ENCODE results near the gene ZNF784.

Gene ZNF784

GRCh38 chr19:55596304-55596703 lies 28.1 kb downstream of the ZNF784 start:
- Histone ChIP-seq H3K9me3 (ENCODE audit: control insufficient read depth in 1 of 2, low read length in 2 of 2) (no peaks in the 10 kb centered on the region), H3K27me3 (ENCODE audit: control insufficient read depth in 1 of 2, insufficient read depth in 2 of 2, low read length in 2 of 2) (no peaks in the 10 kb centered on the region), H3K27ac (ENCODE audit: low read depth, low read length) (no peak overlapping the region), H3K4me3 (ENCODE audit: low read depth in 1 of 2, low read length in 2 of 2) (no peak overlapping the region), H3K4me1 (ENCODE audit: control insufficient read depth in 1 of 2, insufficient read depth in 2 of 2, low read length in 2 of 2) (peaks cover 8% of the 10 kb centered on the region in 2 donors), H3K9ac (ENCODE audit: low read depth in 1 of 2, low read length in 2 of 2) (no peak overlapping the region), H3K36me3 (ENCODE audit: control insufficient read depth in 1 of 2, insufficient read depth in 2 of 2, low read length in 2 of 2) (peaks cover 20 to 27% of the 10 kb centered on the region in 2 donors)

GRCh38 chr19:55594996-55595545 lies 29.3 kb downstream of the ZNF784 start:
- Histone ChIP-seq H3K4me1 (ENCODE audit: control insufficient read depth in 1 of 2, insufficient read depth in 2 of 2, low read length in 2 of 2) (no peaks in the 10 kb centered on the region), H3K27me3 (ENCODE audit: control insufficient read depth in 1 of 2, insufficient read depth in 2 of 2, low read length in 2 of 2) (no peaks in the 10 kb centered on the region), H3K9me3 (ENCODE audit: control insufficient read depth in 1 of 2, low read length in 2 of 2) (no peaks in the 10 kb centered on the region), H3K4me3 (ENCODE audit: low read depth in 1 of 2, low read length in 2 of 2) (no peak overlapping the region), H3K27ac (ENCODE audit: low read depth, low read length) (no peak overlapping the region), H3K9ac (ENCODE audit: low read depth in 1 of 2, low read length in 2 of 2) (no peak overlapping the region), H3K36me3 (ENCODE audit: control insufficient read depth in 1 of 2, insufficient read depth in 2 of 2, low read length in 2 of 2) (peaks cover 20 to 27% of the 10 kb centered on the region in 2 donors)

- Histone ChIP-seq H3K27me3 (ENCODE audit: control insufficient read depth in 1 of 2, insufficient read depth in 2 of 2, low read length in 2 of 2) (no peaks in the 10 kb centered on the region), H3K36me3 (ENCODE audit: control insufficient read depth in 1 of 2, insufficient read depth in 2 of 2, low read length in 2 of 2) (peaks cover 20 to 27% of the 10 kb centered on the region in 2 donors), H3K9me3 (ENCODE audit: control insufficient read depth in 1 of 2, low read length in 2 of 2) (no peaks in the 10 kb centered on the region), H3K4me3 (ENCODE audit: low read depth in 1 of 2, low read length in 2 of 2) (no peak overlapping the region), H3K27ac (ENCODE audit: low read depth, low read length) (no peak overlapping the region), H3K9ac (ENCODE audit: low read depth in 1 of 2, low read length in 2 of 2) (no peak overlapping the region), H3K4me1 (ENCODE audit: control insufficient read depth in 1 of 2, insufficient read depth in 2 of 2, low read length in 2 of 2) (no peaks in the 10 kb centered on the region)
These were observed 31.1 kb downstream of the ZNF784 start for GRCh38 chr19:55593096-55593772.

- no peak overlapping the region for H3K9ac ChIP-seq (ENCODE audit: low read depth in 1 of 2, low read length in 2 of 2)
- H3K27ac ChIP-seq (ENCODE audit: low read depth, low read length) = no peak overlapping the region
- H3K9me3 ChIP-seq (ENCODE audit: control insufficient read depth in 1 of 2, low read length in 2 of 2) = no peaks in the 10 kb centered on the region
- H3K4me3 ChIP-seq (ENCODE audit: low read depth in 1 of 2, low read length in 2 of 2) = no peak overlapping the region
- H3K4me1 ChIP-seq (ENCODE audit: control insufficient read depth in 1 of 2, insufficient read depth in 2 of 2, low read length in 2 of 2) = no peaks in the 10 kb centered on the region
- H3K27me3 ChIP-seq (ENCODE audit: control insufficient read depth in 1 of 2, insufficient read depth in 2 of 2, low read length in 2 of 2) = no peaks in the 10 kb centered on the region
- peaks cover 20 to 27% of the 10 kb centered on the region in 2 donors for H3K36me3 ChIP-seq (ENCODE audit: control insufficient read depth in 1 of 2, insufficient read depth in 2 of 2, low read length in 2 of 2)
These were observed 31.8 kb downstream of the ZNF784 start for GRCh38 chr19:55592391-55593090.

GRCh38 chr19:55591555-55591954 lies 32.8 kb downstream of the ZNF784 start:
- Histone ChIP-seq H3K9ac (ENCODE audit: low read depth in 1 of 2, low read length in 2 of 2) (no peak overlapping the region), H3K4me1 (ENCODE audit: control insufficient read depth in 1 of 2, insufficient read depth in 2 of 2, low read length in 2 of 2) (peaks cover 0 to 7% of the 10 kb centered on the region in 2 donors), H3K27ac (ENCODE audit: low read depth, low read length) (no peak overlapping the region), H3K4me3 (ENCODE audit: low read depth in 1 of 2, low read length in 2 of 2) (no peak overlapping the region), H3K27me3 (ENCODE audit: control insufficient read depth in 1 of 2, insufficient read depth in 2 of 2, low read length in 2 of 2) (no peaks in the 10 kb centered on the region), H3K9me3 (ENCODE audit: control insufficient read depth in 1 of 2, low read length in 2 of 2) (no peaks in the 10 kb centered on the region), H3K36me3 (ENCODE audit: control insufficient read depth in 1 of 2, insufficient read depth in 2 of 2, low read length in 2 of 2) (peaks cover 20 to 21% of the 10 kb centered on the region in 2 donors)

GRCh38 chr19:55590617-55591016 lies 33.7 kb downstream of the ZNF784 start:
- Histone ChIP-seq H3K27me3 (ENCODE audit: control insufficient read depth in 1 of 2, insufficient read depth in 2 of 2, low read length in 2 of 2) (no peaks in the 10 kb centered on the region), H3K36me3 (ENCODE audit: control insufficient read depth in 1 of 2, insufficient read depth in 2 of 2, low read length in 2 of 2) (peaks cover 12 to 13% of the 10 kb centered on the region in 2 donors), H3K4me1 (ENCODE audit: control insufficient read depth in 1 of 2, insufficient read depth in 2 of 2, low read length in 2 of 2) (peaks cover 0 to 12% of the 10 kb centered on the region in 2 donors), H3K9me3 (ENCODE audit: control insufficient read depth in 1 of 2, low read length in 2 of 2) (no peaks in the 10 kb centered on the region), H3K4me3 (ENCODE audit: low read depth in 1 of 2, low read length in 2 of 2) (no peak overlapping the region), H3K27ac (ENCODE audit: low read depth, low read length) (no peak overlapping the region), H3K9ac (ENCODE audit: low read depth in 1 of 2, low read length in 2 of 2) (no peak overlapping the region)

- H3K27ac ChIP-seq (ENCODE audit: low read depth, low read length) = no peak overlapping the region
- no peaks in the 10 kb centered on the region for H3K27me3 ChIP-seq (ENCODE audit: control insufficient read depth in 1 of 2, insufficient read depth in 2 of 2, low read length in 2 of 2)
- no peak overlapping the region for H3K4me3 ChIP-seq (ENCODE audit: low read depth in 1 of 2, low read length in 2 of 2)
- no peaks in the 10 kb centered on the region for H3K9me3 ChIP-seq (ENCODE audit: control insufficient read depth in 1 of 2, low read length in 2 of 2)
- peaks cover 0 to 12% of the 10 kb centered on the region in 2 donors for H3K4me1 ChIP-seq (ENCODE audit: control insufficient read depth in 1 of 2, insufficient read depth in 2 of 2, low read length in 2 of 2)
- peaks cover 8% of the 10 kb centered on the region in 2 donors for H3K36me3 ChIP-seq (ENCODE audit: control insufficient read depth in 1 of 2, insufficient read depth in 2 of 2, low read length in 2 of 2)
- no peak overlapping the region for H3K9ac ChIP-seq (ENCODE audit: low read depth in 1 of 2, low read length in 2 of 2)
These were observed 34.3 kb downstream of the ZNF784 start for GRCh38 chr19:55590109-55590508.

- no peak overlapping the region for H3K27ac ChIP-seq (ENCODE audit: low read depth, low read length)
- peaks cover 0 to 12% of the 10 kb centered on the region in 2 donors for H3K4me1 ChIP-seq (ENCODE audit: control insufficient read depth in 1 of 2, insufficient read depth in 2 of 2, low read length in 2 of 2)
- H3K27me3 ChIP-seq (ENCODE audit: control insufficient read depth in 1 of 2, insufficient read depth in 2 of 2, low read length in 2 of 2) = peaks cover 0 to 4% of the 10 kb centered on the region in 2 donors
- H3K9ac ChIP-seq (ENCODE audit: low read depth in 1 of 2, low read length in 2 of 2) = no peak overlapping the region
- no peak overlapping the region for H3K4me3 ChIP-seq (ENCODE audit: low read depth in 1 of 2, low read length in 2 of 2)
- H3K36me3 ChIP-seq (ENCODE audit: control insufficient read depth in 1 of 2, insufficient read depth in 2 of 2, low read length in 2 of 2) = peaks cover 2 to 3% of the 10 kb centered on the region in 2 donors
- H3K9me3 ChIP-seq (ENCODE audit: control insufficient read depth in 1 of 2, low read length in 2 of 2) = no peaks in the 10 kb centered on the region
These were observed 35.6 kb downstream of the ZNF784 start for GRCh38 chr19:55588738-55589137.

GRCh38 chr19:55586976-55587668 lies 37.2 kb downstream of the ZNF784 start:
- Histone ChIP-seq H3K27me3 (ENCODE audit: control insufficient read depth in 1 of 2, insufficient read depth in 2 of 2, low read length in 2 of 2) (peaks cover 0 to 4% of the 10 kb centered on the region in 2 donors), H3K4me1 (ENCODE audit: control insufficient read depth in 1 of 2, insufficient read depth in 2 of 2, low read length in 2 of 2) (peaks cover 0 to 12% of the 10 kb centered on the region in 2 donors), H3K36me3 (ENCODE audit: control insufficient read depth in 1 of 2, insufficient read depth in 2 of 2, low read length in 2 of 2) (peaks cover under 1 to 2% of the 10 kb centered on the region in 2 donors), H3K9me3 (ENCODE audit: control insufficient read depth in 1 of 2, low read length in 2 of 2) (no peaks in the 10 kb centered on the region), H3K9ac (ENCODE audit: low read depth in 1 of 2, low read length in 2 of 2) (peak overlapping the region in 1 of 2 donors; percentile 24), H3K27ac (ENCODE audit: low read depth, low read length) (no peak overlapping the region), H3K4me3 (ENCODE audit: low read depth in 1 of 2, low read length in 2 of 2) (peak overlapping the region; percentile 67 to 69)
